GM11168 (cell line): ENCODE measurements around the gene MDN1.
"Not testable (repeated sequence)": the region's sequence is repeated elsewhere in the genome, so short reads cannot be mapped to it uniquely, and the experiment has no call there.

ENCODE experiments used
- in situ Hi-C: fragments of 300-500 bp; cut with MboI; formaldehyde crosslinking; loops from one replicate; pipeline ENCODE4 v1.12.0; 2022; ENCODE audit warnings: low sequenced_read_pairs; ENCODE audit not compliant: unreplicated experiment

Gene MDN1

GRCh38 chr6:89828475-89828987 lies 8.9 kb upstream of the MDN1 start:
- in situ Hi-C loops, result not testable (repeated sequence)

- in situ Hi-C loops, result no loop called here
These were observed 6.5 kb upstream of the MDN1 start for GRCh38 chr6:89826029-89826528.

GRCh38 chr6:89818977-89819335 lies 638 bp downstream of the MDN1 start:
- in situ Hi-C loops, result no loop called here

- in situ Hi-C loops, result no loop called here
These were observed 2.1 kb downstream of the MDN1 start for GRCh38 chr6:89817481-89817880.

GRCh38 chr6:89813422-89813821 lies 6.2 kb downstream of the MDN1 start:
- in situ Hi-C loops, result not testable (repeated sequence)

- in situ Hi-C loops, result no loop called here
These were observed 12.0 kb downstream of the MDN1 start for GRCh38 chr6:89807581-89807980.

GRCh38 chr6:89805814-89806371 lies 13.7 kb downstream of the MDN1 start:
- in situ Hi-C loops, result no loop called here

GRCh38 chr6:89803271-89803670 lies 16.3 kb downstream of the MDN1 start:
- in situ Hi-C loops, result no loop called here

- in situ Hi-C loops, result no loop called here
These were observed 19.8 kb downstream of the MDN1 start for GRCh38 chr6:89799756-89800155.

GRCh38 chr6:89799096-89799495 lies 20.5 kb downstream of the MDN1 start:
- in situ Hi-C loops, result no loop called here

GRCh38 chr6:89797317-89797716 lies 22.3 kb downstream of the MDN1 start:
- in situ Hi-C loops, result no loop called here

GRCh38 chr6:89794324-89794723 lies 25.3 kb downstream of the MDN1 start:
- in situ Hi-C loops, result no loop called here

GRCh38 chr6:89793586-89793985 lies 26.0 kb downstream of the MDN1 start:
- in situ Hi-C loops, result no loop called here

GRCh38 chr6:89792881-89793280 lies 26.7 kb downstream of the MDN1 start:
- in situ Hi-C loops, result no loop called here

- in situ Hi-C loops, result no loop called here
These were observed 29.2 kb downstream of the MDN1 start for GRCh38 chr6:89790403-89790802.

GRCh38 chr6:89789980-89790379 lies 29.6 kb downstream of the MDN1 start:
- in situ Hi-C loops, result no loop called here

- in situ Hi-C loops, result no loop called here
These were observed 31.8 kb downstream of the MDN1 start for GRCh38 chr6:89787660-89788328.

GRCh38 chr6:89786970-89787369 lies 32.6 kb downstream of the MDN1 start:
- in situ Hi-C loops, result no loop called here

- in situ Hi-C loops, result loop anchor here (5.0 kb wide), 1 partner anchor 98 kb away; no protein-coding TSS in a partner anchor
These were observed 34.8 kb downstream of the MDN1 start for GRCh38 chr6:89784838-89785237.

- in situ Hi-C loops, result loop anchor here (5.0 kb wide), 1 partner anchor 96 kb away; no protein-coding TSS in a partner anchor
These were observed 36.3 kb downstream of the MDN1 start for GRCh38 chr6:89783293-89783692.

- in situ Hi-C loops, result loop anchor here (5.0 kb wide), 1 partner anchor 95 kb away; no protein-coding TSS in a partner anchor
These were observed 37.4 kb downstream of the MDN1 start for GRCh38 chr6:89782222-89782621.
